Measurements from ENCODE around the gene NUTM2G.
"Not testable (repeated sequence)": the region's sequence is repeated elsewhere in the genome, so short reads cannot be mapped to it uniquely, and the experiment has no call there.

NUTM2G gene

DNA sequence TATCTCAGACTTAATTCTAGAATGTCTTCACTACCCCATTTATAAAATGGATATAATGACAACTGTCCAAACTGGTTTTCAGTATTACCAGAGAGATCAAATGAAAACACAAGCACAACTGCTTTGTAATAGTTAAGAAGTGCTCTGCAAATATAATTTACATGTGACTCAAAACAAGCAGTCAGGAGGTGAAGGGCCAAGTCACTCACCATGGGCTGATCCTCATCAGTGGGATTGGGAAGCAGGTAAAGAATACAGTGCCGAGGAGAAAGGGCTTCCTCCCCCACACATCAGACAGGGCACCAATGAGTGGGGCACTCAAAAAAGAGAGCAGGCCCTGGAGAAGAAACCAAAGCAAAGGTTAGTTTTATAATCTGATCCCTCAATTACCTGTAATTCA is 20.7 kb downstream of the NUTM2G start:
- not testable (repeated sequence) for DNase-seq (ENCODE audit: low read depth)

DNA sequence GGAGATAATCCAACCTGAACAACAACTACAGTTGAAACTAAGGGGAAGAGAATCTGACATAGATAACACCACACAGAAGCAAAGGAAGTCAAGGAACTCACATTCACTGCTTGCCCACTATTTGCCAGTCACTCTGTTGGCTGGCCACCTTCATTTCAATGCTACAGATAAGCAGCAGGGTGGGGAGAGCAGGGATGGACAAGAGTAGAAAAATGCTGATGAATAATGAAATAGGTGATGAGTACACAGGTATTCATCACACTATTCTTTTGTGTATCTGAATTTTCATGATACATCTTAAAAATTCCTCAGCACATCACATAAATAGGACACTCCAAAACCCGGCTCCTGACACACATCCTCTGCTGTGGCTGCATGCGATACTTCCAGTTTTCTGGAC is 21.9 kb downstream of the NUTM2G start:
- not testable (repeated sequence) for DNase-seq (ENCODE audit: low read depth)

DNA sequence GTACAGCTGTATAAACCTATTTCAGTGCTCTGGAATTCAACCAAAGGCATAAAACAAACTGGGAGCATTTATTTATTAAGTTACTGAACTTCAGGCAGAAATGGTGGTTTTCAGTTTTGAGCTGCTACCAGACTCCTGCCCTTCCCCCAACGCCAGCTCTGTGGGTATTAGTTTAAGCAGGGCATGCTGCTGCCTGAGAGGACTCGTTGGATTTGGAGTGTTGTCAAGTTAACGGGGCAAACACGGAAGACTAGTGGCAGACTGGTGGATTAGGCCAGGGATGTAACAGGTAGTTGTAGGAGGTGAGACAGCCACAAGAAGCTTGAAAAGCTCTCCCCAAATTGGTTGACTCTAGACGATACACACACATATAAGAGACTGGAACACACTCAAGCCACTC is 38.9 kb downstream of the NUTM2G start:
- not testable (repeated sequence) for DNase-seq (ENCODE audit: low read depth)

DNA sequence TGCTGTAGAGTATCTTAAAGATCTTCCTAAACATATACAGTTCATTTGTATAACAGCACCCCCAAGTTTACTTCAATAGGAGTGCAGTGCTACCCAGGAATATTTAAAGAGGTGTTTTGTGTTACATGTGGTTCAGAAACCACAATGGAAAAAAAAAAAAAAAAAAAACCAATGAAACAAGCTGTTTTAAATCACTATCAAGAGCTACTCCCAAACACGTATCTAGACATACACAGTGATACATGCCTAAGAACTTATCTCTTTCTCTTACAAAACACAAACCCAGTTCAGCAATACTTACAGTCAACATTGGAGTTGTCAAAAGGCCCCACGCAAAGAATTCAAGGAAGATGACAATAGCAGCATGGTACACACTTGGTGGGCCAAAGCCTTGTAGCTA is 43.9 kb downstream of the NUTM2G start:
- not testable (repeated sequence) for DNase-seq (ENCODE audit: low read depth)

DNA sequence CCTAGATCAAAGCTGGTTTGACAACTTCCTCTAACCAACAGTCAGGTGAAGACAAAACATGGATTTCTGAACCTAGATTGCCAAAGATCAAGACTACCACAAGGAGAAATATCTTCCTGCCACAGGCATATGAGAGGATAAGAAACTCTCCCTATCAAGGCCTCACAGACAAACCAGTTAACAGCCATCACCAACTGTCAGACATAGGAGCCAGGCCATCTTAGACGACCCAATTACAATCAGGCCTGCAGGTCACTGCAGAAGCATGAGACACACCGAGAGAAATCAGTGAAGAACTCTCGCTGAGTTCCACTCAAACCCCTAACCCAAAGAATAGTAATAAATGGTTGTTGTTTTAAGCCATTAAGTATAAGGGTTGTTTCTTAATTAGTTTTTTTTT is 45.4 kb downstream of the NUTM2G start:
- not testable (repeated sequence) for DNase-seq (ENCODE audit: low read depth)

DNA sequence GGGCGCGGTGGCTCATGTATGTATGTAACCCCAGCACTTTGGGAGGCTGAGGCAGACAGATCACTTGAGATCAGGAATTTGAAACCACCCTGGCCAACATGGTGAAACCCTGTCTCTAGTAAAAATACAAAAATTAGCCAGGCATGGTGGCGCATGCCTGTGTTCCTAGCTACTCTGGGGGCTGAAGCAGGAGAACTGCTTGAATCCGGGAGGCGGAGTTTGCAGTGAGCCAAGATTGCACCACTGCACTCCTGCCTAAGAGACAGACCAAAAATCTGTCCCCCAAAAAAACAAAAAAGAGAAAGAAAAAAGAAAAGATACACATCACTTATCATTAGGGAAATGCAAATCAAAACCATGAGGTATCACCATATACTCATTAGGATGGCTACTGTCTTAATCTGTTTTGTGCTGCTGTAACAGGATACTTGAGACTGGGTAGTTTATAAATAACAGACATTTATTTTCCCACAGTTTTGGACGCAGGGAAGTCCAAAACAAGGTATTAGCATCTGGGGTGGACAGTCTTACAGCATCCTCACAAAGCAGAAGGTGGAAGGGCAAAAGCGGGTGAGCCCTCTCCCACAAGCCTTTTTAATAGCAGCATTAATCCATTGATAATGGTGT is 55.0 kb downstream of the NUTM2G start:
- not testable (repeated sequence) for DNase-seq (ENCODE audit: low read depth)

DNA sequence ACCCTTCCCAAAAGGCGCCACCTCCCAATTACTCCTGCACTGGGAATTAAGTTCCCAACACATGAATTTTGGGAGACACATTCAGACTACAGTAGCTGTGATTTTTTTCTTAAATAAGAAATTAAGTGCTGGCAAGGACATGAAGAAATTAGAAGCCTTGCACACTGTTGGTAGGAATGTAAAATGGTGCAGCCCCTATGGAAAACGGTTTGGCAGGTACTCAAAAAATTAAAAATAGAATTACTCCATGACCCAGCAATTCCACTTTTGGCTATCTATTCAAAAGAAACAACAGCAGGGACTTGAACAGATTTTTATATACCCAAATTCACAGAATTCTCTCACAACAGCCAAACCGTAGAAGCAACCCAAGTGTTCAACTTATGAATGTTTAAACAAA is 55.5 kb downstream of the NUTM2G start:
- DNase-seq (ENCODE audit: low read depth) = not testable (repeated sequence)

DNA sequence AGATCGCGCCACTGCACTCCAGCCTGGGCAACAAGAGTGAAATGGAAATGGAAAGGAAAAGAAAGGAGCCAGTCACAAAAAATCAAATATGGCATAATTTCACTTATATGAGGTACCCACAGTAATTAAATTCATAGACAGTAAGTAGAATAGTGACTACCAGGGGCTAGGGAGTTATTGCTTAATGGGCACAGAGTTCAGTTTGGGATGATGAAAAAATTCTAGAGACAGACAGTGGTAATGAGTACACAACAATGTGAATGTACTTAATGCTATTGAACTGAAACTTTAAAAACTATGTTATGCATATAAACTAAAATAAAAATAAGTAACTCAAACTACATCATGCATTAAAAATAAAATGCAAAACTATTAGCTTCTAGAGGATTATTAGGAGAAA is 56.2 kb downstream of the NUTM2G start:
- not testable (repeated sequence) for DNase-seq (ENCODE audit: low read depth)
